ENCODE measurements around the gene ZNF24.

Gene ZNF24

DNA sequence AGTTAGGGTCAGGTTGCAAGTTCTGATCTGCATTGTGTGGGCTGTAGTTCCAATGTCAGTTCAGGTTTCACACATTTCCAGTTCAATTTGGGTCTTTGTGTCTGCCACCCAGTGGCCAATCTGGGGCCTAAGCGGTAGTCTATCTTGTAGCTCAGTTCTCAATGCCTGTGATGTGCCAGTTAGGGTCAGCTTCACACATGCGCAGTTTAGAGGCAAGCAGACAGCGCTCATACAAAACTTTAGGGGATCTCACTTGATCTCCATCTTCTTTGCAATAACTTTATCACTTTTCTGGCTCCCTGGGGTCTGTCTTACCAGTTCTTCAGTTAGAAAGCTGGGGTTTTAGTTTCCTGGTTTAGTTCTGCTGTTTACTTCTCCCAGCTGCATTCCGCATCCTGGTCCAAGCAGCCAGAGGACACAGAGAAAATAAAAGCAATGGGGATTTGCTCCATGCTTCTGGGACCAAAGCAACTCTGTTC, 11.0 kb upstream of the ZNF24 start:
- DNase-seq (ENCODE audit: low read depth, low spot score): peak; percentile 73

DNA sequence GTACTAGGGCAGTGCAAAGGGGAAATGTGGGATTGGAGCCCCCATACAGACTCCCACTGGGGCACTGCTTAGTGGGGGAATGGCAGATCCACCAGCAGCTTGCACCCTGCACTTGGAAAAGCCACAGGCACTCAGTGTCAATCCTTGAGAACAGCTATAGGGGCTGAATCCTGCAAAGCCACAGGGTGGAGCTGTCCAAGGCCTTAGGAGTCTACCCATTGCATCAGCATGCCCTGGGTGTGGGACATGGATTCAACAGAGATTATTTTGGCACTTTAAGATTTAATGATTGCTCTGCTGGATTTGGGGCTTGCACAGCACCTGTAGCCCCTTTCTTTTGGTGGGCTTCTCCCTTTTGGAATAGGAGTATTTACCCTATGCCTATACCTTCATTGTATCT, 8.6 kb upstream of the ZNF24 start:
- DNase-seq (ENCODE audit: low read depth, low spot score): no peak

DNA sequence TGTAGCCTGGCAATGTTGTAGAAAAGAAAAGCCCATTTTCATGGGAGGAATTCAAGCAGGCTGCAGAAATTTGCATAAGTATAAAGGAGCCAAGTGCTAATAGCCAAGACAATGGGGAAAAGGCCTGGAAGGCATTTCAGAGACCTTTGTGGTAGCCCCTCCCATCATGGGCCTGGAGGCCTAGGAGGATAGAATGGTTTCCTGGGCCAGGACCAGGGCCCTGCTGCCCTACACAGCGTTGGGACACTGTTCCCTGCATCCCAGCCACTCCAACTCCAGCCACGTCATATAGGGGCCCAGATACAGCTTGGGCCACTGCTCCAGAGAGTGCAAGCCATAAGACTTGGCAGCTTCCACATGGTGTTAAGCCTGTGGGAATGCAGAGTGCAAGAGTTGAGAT, 8.1 kb upstream of the ZNF24 start:
- no peak for DNase-seq (ENCODE audit: low read depth, low spot score)

DNA sequence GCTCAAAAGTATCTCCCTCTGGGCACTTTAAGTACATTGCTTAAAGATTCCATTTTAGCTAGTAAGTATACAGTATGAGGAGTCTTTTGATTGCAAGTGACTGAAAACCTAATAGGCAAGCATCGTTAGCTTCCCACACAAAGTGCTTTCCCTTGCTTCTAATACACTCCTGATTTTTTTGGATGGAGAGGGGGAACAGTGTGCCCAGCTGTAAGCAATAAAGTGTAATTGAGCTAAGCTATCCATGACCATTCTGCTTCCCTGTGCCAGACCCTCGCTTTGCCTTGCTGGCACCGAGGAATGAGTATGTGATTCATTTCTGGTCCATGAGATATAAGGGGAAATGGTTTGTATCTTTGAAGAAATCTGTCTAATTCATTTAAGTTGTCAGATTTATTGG, 3.8 kb upstream of the ZNF24 start:
- DNase-seq (ENCODE audit: low read depth, low spot score): no peak

DNA sequence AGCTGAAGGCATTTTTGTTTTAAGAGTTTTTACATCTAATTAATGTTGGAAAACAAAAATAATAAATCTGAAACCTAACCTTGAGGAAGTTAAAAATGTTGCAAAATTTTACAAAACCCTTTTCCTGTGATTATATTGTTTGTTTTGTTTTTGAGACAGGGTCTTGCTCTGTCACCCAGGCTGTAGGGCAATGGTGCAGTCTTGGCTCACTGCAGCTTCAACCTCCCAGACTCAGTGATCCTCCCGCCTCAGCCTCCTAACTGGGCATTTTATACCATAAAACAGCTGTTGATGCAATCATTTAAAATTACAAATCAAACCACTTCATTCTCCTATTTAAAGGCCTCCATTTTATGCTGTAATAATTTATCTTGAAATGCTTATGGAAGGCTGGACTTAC, 1.7 kb upstream of the ZNF24 start:
- DNase-seq (ENCODE audit: low read depth, low spot score): no peak

DNA sequence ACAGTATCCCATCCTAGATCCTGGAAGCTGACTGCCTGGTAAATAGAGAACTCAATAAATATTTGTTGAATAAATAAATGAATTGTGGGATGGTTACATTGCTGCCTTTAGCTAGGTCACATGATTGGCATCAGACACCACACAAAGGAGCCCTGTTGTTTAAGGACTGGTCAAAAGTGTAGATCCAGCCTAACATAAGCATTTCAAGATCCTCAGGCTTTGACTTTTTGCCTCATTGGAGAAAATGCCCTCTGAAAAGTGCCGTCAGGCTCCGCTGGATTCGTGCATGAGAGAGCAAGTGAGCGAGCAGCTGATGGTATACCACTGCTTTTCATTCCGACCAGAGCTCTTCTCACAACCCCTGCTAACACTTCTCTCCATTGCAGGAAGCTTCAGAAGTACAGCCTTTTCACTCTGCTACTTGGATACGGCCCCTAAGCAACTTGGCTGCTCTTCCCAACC, 1.3 kb upstream of the ZNF24 start:
- no peak for DNase-seq (ENCODE audit: low read depth, low spot score)

DNA sequence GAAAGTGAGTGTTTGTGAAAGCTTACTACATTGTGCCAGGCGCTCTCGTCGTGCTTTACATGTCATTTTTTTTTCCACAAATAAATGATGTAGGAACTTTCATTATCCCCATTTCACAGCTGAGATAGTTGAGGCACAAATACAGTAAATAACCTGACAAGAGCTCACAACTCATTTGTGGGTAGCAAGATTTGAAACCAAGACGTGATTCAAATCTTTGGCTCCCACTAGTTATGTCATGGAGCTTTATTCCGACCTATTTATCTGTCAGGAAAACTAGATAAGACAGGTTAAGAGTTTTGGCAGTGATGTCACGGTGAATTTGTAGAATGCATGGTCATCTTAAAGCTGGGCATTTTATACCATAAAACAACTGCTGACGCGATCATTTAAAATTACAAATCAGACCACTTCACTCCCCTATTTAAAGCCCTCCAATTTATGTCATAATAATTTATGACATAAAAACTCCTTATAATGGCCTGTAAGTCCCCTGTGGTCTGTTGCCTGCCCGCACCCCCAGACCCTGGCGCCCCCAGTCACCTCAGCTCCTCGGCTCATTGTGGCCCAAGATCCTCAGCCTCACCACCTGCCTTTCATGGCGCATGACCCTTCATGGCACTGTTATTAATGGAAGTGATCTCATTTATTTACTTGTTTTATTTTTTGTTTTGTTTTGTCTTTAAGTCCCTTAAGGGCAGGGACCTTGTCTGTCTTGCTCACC, 678 bp upstream of the ZNF24 start:
- DNase-seq (ENCODE audit: low read depth, low spot score): no peak

DNA sequence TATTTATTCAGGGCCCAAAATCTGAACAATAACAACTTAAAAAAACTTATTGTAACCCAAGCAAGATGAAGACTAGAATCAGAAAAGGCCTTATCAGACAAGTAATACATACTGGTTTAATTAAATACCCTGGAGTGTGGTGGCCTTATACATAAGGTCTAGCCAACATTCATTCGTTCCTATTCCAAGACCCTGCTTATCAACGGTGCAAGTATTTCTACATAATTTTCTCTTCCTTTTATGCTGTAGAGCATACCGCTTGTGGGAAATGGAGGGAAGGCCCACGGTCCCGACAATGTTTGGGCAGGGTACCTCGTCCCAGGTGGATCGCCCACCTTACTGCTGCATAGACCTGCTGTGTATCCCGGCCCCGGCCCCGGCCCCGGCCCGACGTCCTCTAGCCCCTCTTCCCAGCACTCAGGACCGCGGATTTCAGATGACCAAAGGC, 708 bp downstream of the ZNF24 start:
- DNase-seq (ENCODE audit: low read depth, low spot score): no peak

DNA sequence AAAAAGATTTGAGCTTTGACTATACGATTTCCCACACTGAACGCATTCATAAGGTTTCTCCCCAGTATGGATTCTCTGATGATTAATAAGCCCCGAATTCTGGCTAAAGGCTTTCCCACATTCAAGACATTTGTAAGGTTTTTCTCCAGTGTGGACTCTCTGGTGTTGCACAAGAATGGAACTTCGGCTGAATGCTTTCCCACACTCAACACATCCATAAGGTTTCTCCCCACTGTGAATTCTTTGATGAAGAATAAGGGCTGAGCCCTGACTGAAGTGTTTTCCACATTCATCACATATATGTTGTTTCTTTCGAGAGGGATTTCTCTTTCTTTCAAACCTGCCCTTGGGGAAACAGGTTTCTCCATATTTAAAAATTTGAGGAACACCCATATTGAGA, 6.9 kb downstream of the ZNF24 start:
- no peak for DNase-seq (ENCODE audit: low read depth, low spot score)

DNA sequence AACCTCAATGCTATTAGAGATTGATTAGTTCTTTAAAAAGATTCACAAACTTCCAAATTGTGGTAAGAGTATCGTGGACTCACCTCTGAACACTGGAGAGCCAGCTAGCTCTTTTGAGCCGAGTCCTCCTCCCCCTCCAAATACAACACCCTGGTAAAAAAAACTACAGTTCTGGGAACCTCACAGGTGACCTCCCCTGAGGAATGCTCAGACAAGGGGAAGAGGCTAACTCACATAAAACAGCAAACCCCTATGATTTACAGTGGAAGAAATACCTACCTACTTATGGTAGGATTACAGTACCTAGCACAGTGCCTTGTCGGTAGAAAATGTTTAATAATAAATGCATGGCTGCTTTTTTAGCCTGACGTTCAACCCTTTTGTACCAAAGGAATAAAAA, 8.4 kb downstream of the ZNF24 start:
- no peak for DNase-seq (ENCODE audit: low read depth, low spot score)

DNA sequence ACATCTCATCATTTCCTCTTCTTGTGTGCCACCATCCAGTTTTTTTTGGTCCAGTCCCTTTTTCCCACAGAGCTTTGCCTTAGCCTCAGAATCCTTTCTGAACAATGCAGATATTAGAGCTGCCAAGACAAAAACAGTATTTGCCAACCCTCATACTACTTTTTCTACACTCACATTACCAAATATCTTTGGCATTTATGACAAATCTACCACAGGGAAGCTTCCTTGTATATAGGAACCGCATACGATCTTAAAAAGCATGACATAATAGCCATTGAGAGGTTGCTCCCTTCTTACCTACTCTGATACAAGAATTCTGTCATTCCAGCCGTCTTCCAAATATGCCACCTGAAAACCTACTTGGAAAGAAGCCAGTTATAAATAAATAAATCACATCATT, 9.4 kb downstream of the ZNF24 start:
- DNase-seq (ENCODE audit: low read depth, low spot score): no peak

DNA sequence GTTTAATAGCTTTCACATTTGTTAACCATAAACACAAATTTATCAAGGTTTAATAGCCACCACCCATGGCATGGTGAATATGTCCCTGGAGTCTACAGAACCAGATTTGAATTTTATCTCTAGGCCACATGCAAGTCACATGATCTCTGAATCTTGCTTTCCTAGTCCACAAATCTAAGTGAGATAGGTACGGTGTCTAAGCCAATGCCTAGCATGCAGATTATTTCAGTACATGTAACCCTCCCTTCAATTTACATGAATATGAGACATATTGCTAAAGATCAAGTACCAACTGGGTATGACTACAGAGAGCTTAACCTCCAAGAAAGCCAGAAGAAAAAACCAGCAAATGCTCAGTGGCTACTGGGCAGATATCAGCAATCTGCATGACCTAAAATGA, 10.0 kb downstream of the ZNF24 start:
- no peak for DNase-seq (ENCODE audit: low read depth, low spot score)

DNA sequence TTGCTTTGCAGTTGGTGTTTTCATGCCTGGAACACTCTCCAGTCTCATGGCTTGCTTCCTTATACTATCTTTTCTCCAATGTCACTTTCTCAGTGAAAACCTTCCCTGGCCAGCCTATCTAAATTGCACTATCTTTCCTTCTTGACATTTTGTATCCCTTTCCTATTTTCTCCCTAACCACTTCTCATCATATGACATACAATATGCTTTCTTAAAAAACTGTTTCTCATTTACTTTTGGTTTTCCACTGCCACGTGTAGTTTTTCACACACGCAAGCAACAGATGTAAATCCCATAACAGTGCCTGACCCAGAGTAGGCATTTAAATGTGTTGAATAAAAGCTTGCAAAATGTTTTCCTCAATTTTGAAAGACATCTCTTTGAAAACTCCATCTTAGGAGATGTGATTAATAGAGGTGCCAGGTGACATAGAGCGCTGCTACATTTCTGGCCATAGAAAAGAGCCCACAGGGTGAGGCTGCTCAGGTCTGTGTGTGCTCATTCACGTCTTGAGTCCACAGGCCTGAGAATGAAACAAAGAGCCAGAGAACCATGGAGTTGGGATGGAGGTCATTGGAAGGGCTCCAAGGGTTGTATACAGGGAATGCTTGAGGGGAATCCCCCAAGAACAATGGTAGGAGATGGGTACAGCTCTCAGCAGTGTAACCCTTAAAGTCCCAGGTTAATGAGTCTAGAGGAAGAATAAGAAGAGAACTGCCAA, 12.7 kb downstream of the ZNF24 start:
- DNase-seq (ENCODE audit: low read depth, low spot score): no peak

DNA sequence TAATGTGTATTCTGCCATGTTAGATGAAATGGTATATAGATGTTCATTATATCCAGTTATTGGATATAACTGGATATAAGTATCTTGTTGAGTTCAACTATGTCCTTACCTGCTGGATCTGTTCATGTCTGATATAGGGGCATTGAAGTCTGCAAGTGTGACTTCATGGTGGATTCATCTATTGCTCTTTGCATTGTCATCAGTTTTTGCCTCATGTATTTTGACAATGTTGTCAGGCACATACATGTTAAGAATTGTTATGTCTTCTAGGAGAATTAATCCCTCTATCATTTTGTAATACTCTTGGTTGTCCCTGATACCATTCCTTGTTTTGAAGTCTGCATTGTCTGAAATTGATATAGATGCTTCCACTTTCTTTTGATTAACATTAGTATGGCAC, 15.4 kb downstream of the ZNF24 start:
- no peak for DNase-seq (ENCODE audit: low read depth, low spot score)

DNA sequence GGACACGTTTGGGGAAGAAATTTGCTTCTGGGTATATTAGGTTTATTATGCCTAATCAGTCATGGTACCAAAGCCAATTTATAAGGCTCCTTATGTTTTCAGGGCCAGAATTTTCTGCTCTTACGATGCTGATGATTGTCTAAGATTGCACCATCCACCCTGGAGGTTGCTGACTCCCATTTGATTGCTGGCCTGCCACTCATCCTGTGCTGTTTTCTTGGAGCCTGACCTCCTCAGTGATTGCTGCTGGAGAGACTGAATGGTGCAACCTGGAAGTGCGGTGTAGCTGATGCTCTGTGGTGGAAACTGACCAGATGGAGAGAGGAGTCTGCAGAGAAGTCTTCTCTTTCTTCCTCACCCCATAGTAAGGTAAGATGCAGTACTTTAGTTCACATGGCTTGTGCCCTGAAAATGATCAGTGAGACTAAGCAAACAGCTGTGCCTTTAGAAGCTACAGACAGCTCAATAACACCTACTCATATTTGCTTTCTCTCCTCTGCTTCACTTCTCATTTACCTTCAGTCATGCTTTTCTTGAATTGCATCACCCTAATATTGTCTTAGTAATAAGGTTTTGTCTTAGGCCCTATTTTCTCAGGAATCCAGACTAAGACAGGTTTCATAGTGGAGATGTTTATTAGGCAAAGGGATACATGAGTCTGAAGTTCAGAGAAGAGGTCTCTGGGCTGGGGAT, 17.4 kb downstream of the ZNF24 start:
- DNase-seq (ENCODE audit: low read depth, low spot score): no peak

DNA sequence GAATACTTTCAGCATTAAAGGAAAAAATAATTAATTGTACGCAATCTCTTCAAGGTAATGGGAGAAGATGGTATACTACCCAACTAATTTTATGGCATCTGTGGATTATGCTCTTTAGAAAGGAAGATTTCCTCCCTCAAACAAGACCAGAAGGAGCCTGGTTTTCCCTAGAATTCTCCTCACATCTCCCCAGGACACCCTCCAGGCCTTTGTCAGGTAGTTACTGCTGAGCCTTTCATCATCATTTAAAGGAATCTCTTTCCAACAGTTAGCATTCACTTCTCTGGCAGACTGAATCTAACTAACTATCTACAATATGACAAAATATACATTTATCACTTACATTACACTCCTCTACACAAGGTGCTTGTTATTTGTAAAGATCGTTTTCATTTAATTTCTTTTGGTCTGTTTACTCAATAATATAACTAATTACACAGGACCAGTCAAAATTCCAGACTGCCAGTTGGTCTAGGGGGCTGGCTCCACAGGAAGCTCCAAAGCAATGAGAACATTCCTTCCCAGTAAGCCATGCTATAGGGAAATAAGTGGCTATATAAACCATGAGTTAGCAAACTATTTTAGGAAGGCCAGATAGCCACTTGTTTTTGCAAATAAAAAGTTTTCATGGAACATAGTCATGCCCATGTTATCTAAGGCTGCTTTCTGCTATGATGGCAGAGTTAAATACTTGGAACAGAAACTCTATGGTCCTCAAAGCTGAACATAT, 19.1 kb downstream of the ZNF24 start:
- no peak for DNase-seq (ENCODE audit: low read depth, low spot score)

DNA sequence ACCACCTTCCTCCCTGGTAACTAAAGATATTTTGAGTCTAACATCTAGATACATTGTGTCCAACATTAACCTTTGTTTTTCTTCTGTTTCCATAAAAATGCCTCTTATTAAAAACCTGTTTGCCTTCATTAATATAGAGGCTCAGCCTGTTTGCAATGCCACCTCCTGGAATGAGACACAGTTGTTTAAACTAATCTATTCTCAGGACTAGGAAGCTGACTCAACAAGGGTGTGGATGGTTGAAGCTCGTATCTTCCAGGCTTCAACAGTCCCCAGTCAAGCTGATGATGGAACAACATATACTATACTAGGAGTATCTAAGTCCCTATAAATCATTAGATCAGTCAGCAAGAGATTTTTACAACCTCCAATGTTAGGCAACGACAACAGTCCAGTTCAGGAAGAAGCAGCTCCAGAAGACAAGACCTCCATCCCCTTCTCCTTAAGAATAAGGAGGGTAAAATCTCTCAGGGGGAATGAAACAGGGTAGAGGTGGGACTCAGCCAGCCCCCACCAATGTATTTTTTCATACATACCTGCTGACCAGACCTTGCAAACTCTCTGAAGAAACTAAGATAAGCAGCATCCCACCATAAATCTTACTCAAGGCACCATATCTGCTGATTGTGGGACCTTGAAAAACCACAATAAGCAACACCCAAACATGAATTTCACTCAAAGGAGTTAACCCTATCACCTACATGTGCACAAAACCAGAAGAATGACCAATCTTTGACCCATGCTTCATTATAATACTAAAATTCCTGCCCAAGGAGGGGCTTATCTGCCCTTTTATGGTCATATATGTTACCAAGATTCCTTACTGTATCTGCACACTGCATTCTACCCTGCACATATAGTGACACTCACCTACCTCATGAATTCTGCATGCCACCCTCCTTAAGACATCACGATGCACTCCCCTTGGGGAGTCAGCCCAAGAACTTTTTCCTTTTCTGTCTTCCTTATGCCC, 21.4 kb downstream of the ZNF24 start:
- no peak for DNase-seq (ENCODE audit: low read depth, low spot score)

DNA sequence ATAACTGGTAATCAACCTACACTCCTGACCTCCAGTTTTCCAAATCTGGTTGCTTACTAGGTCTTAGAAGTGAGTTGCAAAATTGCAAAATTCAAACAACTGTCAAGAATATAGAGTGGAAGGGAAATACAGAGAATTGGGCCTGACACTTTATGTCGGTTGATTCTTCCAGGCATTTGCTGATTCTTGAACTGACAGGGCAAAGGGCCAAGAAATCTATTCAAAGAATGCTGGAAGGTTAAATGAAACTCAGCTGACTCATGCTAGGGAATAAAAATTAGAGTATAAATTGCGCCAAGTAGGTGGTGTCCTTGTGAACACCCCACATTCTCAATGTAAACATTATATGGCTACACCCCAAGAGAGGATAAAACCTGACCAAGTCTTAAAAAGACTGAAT, 32.7 kb downstream of the ZNF24 start:
- DNase-seq (ENCODE audit: low read depth, low spot score): no peak

DNA sequence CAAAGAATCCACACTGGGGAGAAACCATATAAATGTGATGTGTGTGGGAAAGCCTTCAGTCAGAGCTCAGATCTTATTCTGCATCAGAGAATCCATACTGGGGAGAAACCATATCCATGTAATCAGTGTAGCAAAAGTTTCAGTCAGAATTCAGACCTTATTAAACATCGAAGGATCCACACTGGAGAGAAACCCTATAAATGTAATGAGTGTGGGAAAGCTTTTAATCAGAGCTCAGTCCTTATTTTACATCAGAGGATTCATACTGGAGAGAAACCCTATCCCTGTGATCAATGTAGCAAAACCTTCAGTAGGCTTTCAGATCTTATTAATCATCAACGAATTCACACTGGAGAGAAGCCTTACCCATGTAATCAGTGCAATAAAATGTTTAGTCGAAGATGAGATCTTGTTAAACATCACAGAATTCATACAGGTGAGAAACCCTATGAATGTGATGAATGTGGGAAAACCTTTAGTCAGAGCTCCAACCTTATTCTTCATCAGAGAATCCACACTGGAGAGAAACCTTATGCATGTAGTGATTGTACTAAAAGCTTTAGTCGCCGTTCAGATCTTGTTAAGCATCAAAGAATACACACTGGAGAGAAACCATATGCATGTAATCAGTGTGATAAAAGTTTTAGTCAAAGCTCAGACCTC, 37.5 kb downstream of the ZNF24 start:
- DNase-seq (ENCODE audit: low read depth, low spot score): no peak

DNA sequence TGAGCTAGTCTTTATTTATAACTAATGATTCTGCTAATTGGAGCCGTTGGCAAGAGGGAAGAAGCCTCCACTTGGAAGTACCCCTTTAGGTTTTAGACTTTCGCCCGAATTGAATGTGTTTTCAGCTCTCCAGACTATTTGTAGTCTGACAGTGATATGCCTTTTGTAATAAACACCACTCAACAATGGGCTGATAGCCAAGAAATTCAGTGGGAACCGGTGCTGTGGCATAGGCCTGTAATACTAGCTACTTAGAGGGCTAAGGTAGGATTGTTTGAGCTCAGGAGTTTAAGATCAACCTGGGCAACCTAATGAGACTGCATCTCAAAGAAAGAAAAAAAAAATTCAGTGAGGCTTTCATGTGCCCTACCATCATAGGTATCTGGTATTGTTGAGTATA, 40.6 kb downstream of the ZNF24 start:
- no peak for DNase-seq (ENCODE audit: low read depth, low spot score)
